Large intestine (tissue), 3 donors: ENCODE results near the gene KIF7. TPM values are rescaled to one million over a fixed set of nuclear protein-coding genes. Genes with fewer than 3 reads are reported as not detected.
A peak's percentile ranks its signal among the peaks of the same experiment; 100 is the strongest.

Experiments used
- DNase-seq, 2 donors: peaks; one replicate each; pipeline versions ENCODE4 v3.0.0 to v3.0.0-alpha.2; 2013
- H3K27ac ChIP-seq: one replicate; pipeline ENCODE4 v1.5.1; 2013; ENCODE audit warnings: low read length
- H3K27me3 ChIP-seq: 2 replicates; pipeline ENCODE4 v1.6.1; 2013; ENCODE audit warnings: low read length; ENCODE audit not compliant: control insufficient read depth, insufficient read depth
- H3K36me3 ChIP-seq: 2 replicates; pipeline ENCODE4 v1.6.1; 2013; ENCODE audit warnings: low read length; ENCODE audit not compliant: control insufficient read depth, insufficient read depth
- H3K4me1 ChIP-seq: one replicate; pipeline ENCODE4 v1.6.1; 2013; ENCODE audit warnings: low read length; ENCODE audit not compliant: control insufficient read depth, insufficient read depth
- H3K4me3 ChIP-seq: one replicate; pipeline ENCODE4 v1.5.1; 2013; ENCODE audit warnings: low read length
- H3K9me3 ChIP-seq: one replicate; pipeline ENCODE4 v1.6.1; 2013; ENCODE audit warnings: mild to moderate bottlenecking, low read depth, low read length, moderate library complexity; ENCODE audit not compliant: control insufficient read depth
- WGBS: methylation state at CpG from one replicate; pipeline ENCODE4 v1.1.5; 2013; ENCODE audit warnings: low lambda C conversion rate; ENCODE audit not compliant: insufficient coverage; 5-methylcytosine and 5-hydroxymethylcytosine counted together
- polyA plus RNA-seq: library from polyadenylated mRNA; unstranded; fragments of 120-200 nt; gene quantifications from one replicate; pipeline ENCODE4 v1.2.1, GENCODE V29; 2013

The KIF7 gene
- polyA plus RNA-seq, 1 donor: 3.7 TPM

DNA sequence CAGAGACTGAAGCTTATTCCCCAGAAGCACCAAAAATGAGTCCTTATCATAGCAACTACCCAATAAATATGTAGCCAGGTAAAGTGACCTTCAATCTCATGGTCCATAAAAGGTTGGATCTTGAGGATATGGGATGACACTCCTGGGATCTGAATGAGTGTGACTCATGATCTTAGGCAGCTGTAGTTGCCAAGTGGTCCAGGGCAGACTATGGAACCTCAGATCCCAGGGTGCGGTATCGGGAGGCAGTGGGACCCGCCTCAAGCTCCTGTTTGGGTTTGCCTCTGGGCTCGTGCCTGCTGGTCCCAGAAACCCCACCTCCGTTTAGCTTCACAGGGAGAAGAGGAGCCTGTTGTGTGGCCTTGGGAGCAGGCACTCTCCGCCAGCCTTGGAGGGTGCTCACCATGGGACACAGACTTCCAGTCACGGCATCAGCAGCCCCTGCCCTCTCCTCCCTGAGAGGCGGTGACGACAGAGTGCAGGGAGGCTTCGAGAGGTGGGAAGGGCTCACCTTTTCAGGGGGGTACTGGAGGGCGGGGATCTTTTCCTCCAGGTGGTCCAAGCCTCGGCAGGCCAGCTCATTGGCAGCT, 15.8 kb upstream of the KIF7 start:
- Histone ChIP-seq H3K4me3 (no peak overlapping the region), H3K27ac (peak overlapping the region; percentile 26), H3K36me3 (no peaks in the 10 kb centered on the region), H3K27me3 (no peaks in the 10 kb centered on the region), H3K9me3 (peaks cover 5% of the 10 kb centered on the region), H3K4me1 (peaks cover 9% of the 10 kb centered on the region)
- no CpG with 5 or more reads among the region's 12 CpGs for WGBS
- peak; percentile 83 to 86 for DNase-seq

DNA sequence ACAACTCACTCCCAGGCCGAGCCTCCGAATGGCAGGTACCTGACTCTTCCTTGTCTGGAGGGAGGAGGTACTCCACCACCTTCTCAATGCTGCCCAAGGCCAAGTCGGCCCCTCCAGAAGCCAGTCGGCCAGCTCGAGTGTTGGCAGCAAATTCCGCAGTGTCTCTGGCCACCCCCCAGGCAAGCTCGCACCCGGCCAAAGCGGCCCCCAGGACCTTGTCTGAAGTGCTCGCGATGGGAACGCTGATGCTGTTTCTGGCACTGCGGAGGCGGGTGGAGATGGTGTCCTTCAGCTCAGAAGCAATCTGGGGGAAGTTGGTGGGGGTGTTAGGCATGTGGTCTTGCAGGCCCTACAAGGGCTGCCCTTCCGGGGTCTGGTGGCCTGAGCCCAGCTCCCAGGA, 14.7 kb upstream of the KIF7 start:
- DNase-seq: no peak
- Histone ChIP-seq H3K9me3 (peaks cover 5% of the 10 kb centered on the region), H3K4me3 (no peak overlapping the region), H3K27me3 (peaks cover 3% of the 10 kb centered on the region), H3K27ac (no peak overlapping the region), H3K4me1 (peaks cover 9% of the 10 kb centered on the region), H3K36me3 (no peaks in the 10 kb centered on the region)
- WGBS: no CpG with 5 or more reads among the region's 15 CpGs

DNA sequence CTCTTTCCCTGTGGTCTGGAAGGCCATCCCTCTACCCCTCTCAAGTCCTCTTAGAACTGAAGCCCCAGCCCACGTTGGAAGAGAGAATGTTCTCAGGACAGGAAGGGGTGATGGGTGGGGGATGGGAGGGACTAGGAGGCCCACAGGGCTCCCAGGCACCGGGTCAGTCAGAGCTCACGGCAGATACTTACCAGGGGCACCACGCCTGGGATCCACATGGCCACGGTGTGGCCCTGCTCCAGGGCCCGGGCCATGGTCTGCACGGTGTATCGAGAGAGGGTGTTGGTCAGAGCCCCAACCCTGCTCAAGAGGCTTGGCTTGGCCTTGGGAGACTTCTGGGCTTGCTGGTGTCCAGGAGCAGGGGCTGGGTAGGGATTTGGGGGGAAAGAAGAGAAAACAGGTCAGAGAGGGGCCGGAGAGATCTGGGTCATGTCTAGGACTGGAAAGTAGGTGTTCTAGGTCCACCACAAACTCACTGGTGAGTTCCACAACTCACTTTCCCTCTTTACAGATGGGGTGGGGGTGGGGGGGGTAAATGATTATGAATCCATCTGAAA, 14.1 kb upstream of the KIF7 start:
- no peak for DNase-seq
- H3K27me3 ChIP-seq: peaks cover 4% of the 10 kb centered on the region
- no peak overlapping the region for H3K4me3 ChIP-seq
- no peak overlapping the region for H3K27ac ChIP-seq
- no peaks in the 10 kb centered on the region for H3K36me3 ChIP-seq
- H3K9me3 ChIP-seq: peaks cover 5% of the 10 kb centered on the region
- H3K4me1 ChIP-seq: peaks cover 9% of the 10 kb centered on the region
- WGBS: no CpG with 5 or more reads among the region's 9 CpGs

DNA sequence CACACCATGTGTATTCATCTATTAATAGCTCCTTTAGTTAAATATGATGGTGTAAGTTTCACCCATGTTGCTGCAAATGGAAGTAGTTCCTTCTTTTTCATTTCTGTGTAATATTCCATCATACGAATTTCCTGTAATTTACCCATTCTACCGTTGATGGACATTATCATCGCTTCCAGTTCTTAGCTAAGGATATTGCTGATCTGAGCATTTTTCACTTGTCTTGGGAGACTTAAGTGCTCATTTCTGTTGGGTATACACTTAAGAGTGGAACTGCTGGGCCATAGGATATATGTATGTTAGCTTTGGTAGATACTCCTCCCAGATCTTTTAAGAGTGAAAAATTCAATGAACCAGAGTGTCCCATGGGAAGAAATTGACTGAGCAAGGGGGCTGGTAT, 12.9 kb upstream of the KIF7 start:
- Histone ChIP-seq H3K4me1 (peaks cover 9% of the 10 kb centered on the region), H3K4me3 (no peak overlapping the region), H3K27ac (no peak overlapping the region), H3K36me3 (no peaks in the 10 kb centered on the region), H3K27me3 (peaks cover 4% of the 10 kb centered on the region), H3K9me3 (peaks cover 5% of the 10 kb centered on the region)
- WGBS: 100% methylated on average over 1 of the region's 3 CpGs
- no peak for DNase-seq

DNA sequence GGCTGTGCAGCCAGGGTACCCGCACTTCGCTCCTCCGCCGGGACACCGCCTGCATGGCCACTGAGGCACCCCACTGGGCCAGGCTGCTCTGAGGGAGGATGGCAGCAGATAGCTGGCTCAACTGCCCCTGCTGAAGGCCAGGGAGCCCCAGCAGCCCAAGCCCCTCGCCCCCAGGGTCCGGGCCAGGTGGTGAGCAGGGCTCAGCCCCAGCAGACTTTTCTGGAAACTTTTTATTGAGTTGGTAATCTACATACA, 12.4 kb upstream of the KIF7 start:
- peaks cover 4% of the 10 kb centered on the region for H3K27me3 ChIP-seq
- H3K4me1 ChIP-seq: peaks cover 9% of the 10 kb centered on the region
- no peak for DNase-seq
- peaks cover 3% of the 10 kb centered on the region for H3K9me3 ChIP-seq
- no CpG with 5 or more reads among the region's 7 CpGs for WGBS
- no peaks in the 10 kb centered on the region for H3K36me3 ChIP-seq
- no peak overlapping the region for H3K27ac ChIP-seq
- H3K4me3 ChIP-seq: no peak overlapping the region

DNA sequence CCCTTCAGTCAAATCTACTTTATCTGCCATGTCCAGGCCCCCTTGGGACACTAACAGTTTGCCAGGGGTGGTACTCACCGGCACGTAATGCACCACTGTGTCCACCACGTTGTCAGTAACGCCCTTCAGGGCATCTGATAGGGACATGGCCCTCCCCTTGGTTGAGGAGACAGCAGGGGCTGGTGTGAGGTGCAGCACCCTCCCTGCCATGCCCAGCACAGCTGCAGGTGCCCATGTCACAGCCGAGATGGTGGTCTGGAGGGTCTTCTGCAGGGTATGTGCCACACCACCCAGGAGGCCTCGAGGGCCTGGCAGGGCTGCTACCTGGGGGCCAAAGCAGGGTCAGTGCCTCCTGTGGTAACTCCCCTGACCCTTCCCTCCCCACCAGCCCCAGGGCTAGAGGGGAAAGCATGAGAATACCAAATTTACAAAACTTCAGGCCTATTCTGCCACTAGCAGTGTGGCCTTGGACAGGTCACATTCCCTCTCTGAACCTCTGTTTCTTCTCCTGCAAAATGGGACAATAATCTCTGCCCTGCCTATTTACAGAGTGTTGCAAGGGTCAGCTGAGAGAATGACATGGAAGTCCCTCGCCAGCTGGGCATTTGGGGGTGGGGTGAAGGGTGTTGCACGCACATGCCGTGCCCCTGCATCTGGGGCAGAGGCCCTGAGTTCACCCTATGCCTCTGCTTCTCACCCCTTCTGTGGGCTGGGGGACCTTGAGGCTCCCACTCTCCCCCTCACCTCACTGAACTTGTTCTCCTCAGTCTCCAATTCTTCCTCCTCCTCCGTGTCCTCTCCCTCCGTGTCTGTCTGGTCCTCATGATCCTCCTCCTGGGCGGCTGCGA, 11.8 kb upstream of the KIF7 start:
- H3K36me3 ChIP-seq: no peaks in the 10 kb centered on the region
- no peak overlapping the region for H3K4me3 ChIP-seq
- H3K4me1 ChIP-seq: peaks cover 9% of the 10 kb centered on the region
- no CpG with 5 or more reads among the region's 13 CpGs for WGBS
- H3K27ac ChIP-seq: no peak overlapping the region
- no peak for DNase-seq
- H3K27me3 ChIP-seq: peaks cover 4% of the 10 kb centered on the region
- peaks cover 3% of the 10 kb centered on the region for H3K9me3 ChIP-seq

DNA sequence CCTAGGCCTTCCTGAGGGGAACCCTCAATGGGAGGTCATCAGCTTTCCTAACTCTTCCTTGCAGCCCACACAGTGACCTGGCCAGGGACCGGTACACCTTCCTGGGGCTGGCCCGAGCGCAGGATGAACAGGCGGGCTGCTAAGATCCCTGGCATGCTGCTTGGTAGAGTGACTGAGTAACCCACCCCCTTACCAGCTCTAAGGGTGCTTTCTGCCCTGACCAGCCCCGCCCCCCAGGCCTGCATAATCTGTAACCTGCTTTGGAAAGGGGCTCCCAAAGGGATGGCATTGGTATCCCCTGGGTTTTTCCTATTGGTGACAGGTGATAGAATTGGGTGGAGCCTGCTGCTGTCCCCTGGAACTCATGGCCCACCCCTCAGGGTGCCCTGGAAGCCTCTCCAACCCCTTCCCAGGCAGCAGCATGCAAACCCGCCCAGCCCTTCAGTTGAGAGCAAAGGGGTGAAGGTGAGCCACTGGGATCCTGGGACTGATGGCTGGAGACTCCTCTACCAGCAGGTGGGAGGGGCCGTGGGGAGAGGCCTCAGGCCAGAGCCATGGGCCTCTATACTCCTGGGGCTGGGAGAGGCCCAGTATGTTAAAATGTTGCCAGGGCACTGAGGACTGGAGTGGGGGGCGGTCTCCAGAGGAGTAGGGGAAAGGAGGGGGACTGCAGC, 11.1 kb upstream of the KIF7 start:
- no peak overlapping the region for H3K4me3 ChIP-seq
- DNase-seq: peak in 1 of 2 donors; percentile 22

DNA sequence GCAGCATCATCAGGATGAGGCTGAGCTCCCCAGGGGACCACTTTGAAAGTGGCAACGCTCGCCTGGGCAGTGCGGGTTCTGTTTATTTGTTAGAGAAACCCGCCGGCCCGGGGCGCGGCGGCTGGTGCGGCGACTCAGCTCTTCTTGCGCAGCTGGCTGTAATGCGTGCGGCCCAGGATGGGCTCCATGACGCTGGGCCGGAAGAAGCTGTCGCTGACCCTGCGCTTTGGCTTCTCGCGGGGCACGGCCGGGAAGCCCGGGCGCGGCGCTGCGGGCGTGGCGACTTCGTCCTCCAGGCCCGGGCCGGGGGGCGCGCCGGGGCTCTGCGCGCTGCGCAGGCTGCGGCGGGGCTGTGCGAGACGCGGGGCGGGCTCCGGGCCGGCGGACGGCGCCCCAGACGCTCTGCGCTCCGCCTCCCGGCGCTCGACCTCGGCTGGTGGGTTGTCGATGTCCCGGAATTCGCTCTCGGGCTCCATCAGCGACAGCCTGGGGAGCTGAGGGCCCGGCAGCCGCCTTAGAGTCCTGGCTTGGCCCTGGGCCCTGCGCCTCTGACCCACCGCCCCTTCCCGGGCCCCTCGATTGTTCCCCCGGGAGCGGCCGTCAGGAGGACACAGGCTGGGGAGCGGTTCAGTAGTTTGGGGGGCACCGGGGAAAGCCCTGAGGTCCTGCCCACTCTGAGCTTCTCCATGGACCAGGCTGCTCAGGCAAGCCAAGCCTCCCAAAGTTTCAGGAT, 10.3 kb upstream of the KIF7 start:
- Histone ChIP-seq H3K4me3 (peak overlapping the region; percentile 45), H3K9me3 (peaks cover 3% of the 10 kb centered on the region), H3K36me3 (no peaks in the 10 kb centered on the region), H3K27me3 (peaks cover 5% of the 10 kb centered on the region), H3K27ac (peak overlapping the region; percentile 41), H3K4me1 (peaks cover 3% of the 10 kb centered on the region)
- DNase-seq: peak; percentile 50 to 69
- no CpG with 5 or more reads among the region's 72 CpGs for WGBS

More for the DNA sequence above, 11.1 kb upstream of the KIF7 start:
- no peaks in the 10 kb centered on the region for H3K36me3 ChIP-seq
- peaks cover 4% of the 10 kb centered on the region for H3K27me3 ChIP-seq
- H3K9me3 ChIP-seq: peaks cover 3% of the 10 kb centered on the region
- WGBS: no CpG with 5 or more reads among the region's 8 CpGs
- no peak overlapping the region for H3K27ac ChIP-seq
- H3K4me1 ChIP-seq: peaks cover 8% of the 10 kb centered on the region

DNA sequence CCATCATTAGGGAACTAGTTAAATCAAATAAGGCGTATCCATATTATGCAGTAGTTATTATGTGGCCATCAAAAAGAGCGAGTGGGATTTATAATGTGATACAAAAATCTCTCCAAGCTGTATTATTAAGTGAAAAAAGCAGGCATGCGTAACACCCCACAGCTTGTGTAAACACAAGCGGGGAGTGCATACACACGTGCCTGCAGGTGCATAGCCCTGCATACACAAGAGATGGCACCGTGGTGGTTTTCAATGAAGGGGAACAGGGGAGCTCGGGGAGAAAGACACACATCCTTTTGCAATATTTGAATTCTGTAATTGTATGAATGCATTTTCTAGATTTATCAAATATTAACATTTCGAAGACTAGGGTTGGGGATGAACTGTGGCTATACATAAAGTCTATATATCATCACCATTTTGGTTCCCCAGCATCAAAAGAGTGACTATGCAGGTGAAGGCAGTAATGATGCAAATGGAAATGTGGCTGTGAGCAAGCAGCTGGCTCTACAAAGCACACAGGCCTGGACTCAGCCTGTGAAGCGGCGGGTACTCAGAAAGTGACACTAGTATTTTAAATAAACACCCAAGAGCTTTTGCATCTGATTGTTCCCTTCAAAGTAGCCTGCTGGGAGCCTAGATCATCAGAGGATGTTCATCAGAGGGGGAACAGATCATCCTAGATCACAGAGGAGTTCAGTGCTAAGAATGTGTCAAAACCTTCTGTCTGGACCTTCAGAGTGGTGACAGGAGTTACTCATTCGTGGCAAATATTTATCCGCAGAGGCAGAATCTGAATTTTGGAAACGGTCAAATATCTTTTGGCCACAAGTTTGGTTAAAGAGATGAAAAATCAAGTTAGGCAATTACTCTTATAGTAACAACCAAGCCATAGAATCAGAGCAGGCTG, 9.4 kb upstream of the KIF7 start:
- WGBS: 93% methylated on average over 3 of the region's 13 CpGs
- Histone ChIP-seq H3K36me3 (no peaks in the 10 kb centered on the region), H3K4me3 (peak overlapping the region; percentile 45), H3K27me3 (peaks cover 13% of the 10 kb centered on the region), H3K27ac (no peak overlapping the region), H3K4me1 (no peaks in the 10 kb centered on the region), H3K9me3 (peaks cover 3% of the 10 kb centered on the region)
- no peak for DNase-seq
